HT-29 (cell line): ENCODE data around the gene HYCC2. TPM values are rescaled to one million over a fixed set of nuclear protein-coding genes. Genes with fewer than 3 reads are reported as not detected.
"Not testable (repeated sequence)": the region's sequence is repeated elsewhere in the genome, so short reads cannot be mapped to it uniquely, and the experiment has no call there.

Source experiments
- DNase-seq: peaks from one replicate; pipeline ENCODE4 v3.0.0-alpha.2; 2015; ENCODE audit warnings: low spot score
- total RNA-seq: library from RNA; depleted of rRNA; stranded (reverse); fragments of >200 nt; shearing (Covaris generic); gene quantifications from 2 replicates; pipeline ENCODE4 v1.2.3, GENCODE V29; 2014

Gene HYCC2
- total RNA-seq, 1 experiment from 2014 or later = 4.0 TPM

DNA sequence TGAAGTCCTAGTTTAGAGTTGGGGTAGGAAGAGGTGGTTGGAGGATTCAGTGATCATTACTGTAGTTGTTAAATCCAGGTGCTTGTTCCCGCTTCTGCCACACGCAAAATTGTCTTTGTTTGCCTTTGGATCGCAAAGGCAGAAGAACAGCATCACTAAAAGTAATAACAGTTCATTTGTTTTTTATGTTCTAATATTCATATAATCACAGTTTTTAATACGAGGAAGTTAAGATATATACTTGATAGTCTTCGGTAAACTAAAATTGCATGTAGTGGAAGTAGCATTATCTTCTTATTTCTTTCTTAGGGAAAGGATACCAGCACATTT, 695 bp upstream of the HYCC2 start:
- no peak for DNase-seq

DNA sequence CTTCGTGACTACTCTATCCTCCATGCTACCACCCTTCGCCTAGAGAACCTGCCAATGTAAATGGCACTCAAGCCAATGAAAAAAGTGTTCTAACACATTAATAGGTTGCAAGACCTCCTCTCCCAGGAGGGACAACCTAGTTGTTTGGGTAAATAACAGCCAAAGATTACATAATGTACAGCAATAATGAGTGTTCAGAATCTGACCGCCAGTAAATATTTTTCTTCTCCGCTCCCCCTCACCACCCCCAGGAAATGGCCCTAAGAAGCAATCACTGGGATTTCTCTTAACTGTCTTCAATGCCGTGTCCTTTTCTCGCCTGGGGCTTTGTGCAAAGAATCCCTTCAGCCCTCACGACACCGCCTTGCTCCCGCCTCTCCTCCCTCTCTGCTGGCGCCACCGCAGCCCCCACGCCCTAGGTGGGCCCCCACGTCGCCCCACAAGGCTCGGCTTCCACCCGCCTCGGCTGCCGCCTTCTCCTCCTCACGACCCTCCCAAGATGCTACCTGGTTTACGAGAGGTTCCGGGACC, 458 bp downstream of the HYCC2 start:
- DNase-seq = peak; percentile 52

DNA sequence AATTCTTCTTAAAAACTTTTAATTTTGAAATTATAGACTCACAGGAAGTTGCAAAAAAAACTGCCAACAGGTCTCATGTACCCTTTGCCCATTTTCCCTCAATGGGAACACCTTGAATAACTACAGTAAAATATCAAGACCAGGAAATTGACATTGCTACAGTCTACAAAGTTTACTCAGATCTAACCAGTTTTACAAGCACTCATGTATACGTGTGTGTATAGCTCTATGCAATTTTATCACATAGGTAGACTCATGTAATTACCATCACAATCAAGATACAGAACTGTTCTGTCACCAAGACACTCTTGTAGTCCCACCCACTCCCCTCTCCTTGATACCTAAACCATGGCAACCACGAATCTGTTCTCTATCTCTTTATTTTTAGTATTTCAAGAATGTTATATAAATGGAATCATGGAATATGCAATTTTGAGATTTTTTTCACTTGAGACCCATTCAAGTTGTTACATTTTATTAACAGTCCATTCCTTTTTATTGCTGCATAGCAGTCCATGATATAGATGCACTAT, 6.6 kb downstream of the HYCC2 start:
- no peak for DNase-seq

DNA sequence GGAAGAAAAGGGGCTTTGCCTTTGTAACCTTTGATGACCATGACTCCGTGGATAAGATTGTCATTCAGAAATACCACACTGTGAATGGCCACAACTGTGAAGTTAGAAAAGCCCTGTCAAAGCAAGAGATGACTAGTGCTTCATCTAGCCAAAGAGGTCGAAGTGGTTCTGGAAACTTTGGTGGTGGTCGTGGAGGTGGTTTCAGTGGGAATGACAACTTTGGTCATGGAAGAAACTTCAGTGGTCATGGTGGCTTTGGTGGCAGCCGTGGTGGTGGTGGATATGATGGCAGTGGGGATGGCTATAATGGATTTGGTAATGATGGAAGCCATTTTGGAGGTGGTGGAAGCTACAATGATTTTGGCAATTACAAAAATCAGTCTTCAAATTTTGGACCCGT, 8.0 kb downstream of the HYCC2 start:
- DNase-seq = not testable (repeated sequence)

DNA sequence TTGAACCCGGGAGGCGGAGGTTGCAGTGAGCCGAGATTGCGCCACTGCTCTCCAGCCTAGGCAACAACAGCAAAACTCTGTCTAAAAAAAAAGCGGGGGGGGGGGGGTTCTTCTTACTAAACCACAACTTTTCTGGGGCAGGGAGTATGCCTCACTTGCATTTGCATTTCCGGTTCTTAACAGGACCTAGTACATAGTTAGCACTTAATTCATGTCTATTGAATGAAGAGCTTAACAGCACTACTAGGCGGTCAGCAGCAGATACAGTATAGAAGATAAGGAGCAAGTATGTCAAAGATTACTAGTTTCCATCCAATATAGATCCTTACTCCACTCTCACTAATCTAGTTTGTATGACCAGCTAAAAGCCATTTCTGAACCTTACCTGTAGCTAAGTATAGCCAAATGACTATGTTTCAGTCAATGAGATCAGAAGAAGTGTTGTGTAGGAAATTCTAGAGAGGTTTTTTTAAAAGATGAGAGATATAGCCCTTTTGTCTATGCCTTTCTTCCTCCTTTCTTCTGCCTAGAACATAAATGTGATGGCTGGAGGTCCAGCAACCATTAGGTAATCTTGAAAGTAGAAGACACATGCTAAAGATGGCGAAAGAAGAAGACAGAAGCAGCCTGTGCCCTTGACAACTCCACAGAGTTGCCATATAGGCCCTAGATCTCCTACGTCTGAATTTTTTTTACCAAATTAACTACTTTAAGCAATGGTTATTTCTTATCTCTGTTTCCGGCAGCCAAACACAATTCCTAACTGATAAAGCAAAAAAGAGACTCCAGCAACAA, 11.3 kb downstream of the HYCC2 start:
- DNase-seq = no peak

DNA sequence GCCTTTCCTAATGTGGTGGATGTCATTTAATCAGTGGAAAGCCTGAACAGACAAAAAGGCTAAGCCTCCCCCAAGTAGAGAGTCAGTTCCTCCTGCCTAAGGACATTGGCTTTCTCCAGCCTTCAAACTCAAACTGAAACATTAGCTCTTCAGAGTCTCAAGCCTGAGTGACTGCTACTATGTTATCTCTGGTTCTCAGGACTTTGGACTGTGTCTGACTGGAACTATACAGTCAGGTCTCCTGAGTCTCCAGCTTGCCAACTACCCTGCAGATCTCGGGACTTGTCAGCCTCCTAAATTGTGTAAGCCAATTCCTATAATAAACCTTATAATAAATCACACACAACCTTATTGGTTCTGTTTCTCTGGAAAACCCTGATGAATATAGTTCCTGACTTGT, 12.6 kb downstream of the HYCC2 start:
- DNase-seq = no peak

DNA sequence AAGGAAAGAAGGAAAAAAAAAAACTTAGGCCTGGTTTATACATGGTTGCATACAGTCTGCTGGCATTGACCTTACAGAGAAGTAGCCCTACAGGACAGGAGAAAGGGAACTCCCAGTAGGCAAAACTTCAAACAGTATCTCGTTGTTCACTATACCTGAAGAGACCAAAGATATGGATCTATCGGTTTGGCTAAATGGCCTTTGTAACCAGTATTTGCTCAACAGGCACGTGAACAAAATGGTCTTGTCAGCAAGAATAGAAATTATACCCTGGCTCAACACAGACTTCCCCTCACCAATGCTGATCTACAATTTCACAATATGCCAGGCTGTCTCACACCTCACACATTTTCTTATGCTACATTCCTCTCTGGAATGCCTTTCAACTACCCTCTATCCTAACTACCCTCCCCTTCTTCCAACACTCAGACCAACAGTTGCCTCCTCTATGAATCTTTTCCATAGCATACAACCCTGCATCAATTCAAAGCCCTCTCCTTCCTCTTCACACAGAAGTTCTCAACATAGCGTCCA, 13.7 kb downstream of the HYCC2 start:
- no peak for DNase-seq

DNA sequence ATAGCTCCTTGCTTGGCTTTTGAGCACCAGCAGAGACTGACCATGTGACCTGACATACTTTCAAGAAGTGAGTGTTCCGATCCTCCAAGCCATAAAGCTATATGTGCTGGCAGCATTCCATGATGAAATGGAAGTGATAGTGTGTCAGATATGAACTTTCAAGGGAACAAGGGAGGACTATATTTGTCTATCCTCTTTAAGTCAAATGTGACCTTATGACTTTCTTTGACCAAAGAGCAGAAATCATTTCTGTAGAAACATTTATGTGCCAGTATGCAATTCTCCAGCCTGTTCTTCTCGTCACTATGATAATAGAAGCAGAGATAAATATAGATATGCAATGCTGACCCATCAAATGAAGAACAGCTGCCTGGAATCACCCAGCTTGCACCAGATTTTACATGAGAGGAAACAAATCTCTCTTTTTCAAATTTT, 14.4 kb downstream of the HYCC2 start:
- no peak for DNase-seq

DNA sequence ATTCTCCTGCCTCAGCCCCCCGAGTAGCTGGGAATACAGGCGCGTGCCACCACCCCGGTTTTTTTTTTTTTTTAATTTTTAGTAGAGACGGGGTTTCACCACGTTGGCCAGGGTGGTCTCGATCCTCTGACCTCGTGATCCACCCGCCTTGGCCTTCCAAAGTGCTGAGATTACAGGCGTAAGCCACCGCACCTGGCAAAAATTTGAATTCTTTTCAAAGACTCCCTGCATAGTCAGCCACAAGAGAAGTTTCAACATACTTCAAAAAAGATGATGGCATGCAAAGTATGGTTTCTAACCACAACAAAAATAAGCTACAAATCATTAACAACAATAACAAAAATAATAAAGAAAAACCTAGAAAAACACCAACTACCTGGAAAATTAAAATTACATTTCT, 22.0 kb downstream of the HYCC2 start:
- no peak for DNase-seq

DNA sequence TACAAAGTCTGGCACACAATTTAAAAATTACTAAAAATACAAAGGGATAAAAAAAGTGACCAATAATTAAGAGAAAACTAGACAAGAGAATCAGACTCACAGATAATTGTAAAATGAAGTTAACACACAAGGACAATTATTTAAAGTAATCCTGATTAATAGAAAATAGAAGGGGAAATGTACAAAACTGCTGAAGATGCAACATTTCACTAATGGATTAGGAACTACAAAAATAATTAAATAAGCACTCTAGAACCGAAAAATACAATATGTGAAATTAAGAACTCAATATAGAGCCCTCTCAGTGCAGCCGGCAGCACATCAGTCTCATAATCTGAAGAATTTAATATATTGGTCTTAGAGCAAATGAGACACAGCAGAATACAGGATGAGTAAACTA, 24.6 kb downstream of the HYCC2 start:
- DNase-seq = no peak

DNA sequence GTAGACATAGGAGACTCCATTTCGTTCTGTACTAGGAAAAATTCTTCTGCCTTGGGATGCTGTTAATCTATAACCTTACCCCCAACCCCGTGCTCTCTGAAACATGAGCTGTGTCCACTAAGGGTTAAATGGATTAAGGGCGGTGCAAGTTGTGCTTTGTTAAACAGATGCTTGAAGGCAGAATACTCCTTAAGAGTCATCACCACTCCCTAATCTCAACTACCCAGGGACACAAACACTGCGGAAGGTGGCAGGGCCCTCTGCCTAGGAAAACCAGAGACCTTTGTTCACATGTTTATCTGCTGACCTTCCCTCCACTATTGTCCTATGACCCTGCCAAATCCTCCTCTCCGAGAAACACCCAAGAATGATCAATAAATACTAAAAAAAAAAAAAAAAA, 28.4 kb downstream of the HYCC2 start:
- DNase-seq = not testable (repeated sequence)

DNA sequence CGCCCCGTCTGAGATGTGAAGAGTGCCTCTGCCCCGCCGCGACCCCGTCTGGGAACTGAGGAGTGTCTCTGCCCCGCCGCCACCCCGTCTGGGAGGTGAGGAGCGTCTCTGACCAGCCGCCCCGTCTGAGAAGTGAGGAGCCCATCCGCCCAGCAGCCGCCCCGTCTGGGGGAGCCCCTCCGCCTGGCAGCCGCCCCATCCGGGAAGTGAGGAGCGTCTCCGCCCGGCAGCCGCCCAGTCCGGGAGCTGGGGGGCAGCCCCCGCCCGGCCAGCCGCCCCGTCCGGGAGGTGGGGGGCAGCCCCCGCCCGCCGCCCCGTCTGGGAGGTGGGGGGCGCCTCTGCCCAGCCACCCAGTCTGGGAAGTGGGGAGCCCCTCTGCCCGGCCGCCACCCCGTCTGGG, 29.0 kb downstream of the HYCC2 start:
- not testable (repeated sequence) for DNase-seq

DNA sequence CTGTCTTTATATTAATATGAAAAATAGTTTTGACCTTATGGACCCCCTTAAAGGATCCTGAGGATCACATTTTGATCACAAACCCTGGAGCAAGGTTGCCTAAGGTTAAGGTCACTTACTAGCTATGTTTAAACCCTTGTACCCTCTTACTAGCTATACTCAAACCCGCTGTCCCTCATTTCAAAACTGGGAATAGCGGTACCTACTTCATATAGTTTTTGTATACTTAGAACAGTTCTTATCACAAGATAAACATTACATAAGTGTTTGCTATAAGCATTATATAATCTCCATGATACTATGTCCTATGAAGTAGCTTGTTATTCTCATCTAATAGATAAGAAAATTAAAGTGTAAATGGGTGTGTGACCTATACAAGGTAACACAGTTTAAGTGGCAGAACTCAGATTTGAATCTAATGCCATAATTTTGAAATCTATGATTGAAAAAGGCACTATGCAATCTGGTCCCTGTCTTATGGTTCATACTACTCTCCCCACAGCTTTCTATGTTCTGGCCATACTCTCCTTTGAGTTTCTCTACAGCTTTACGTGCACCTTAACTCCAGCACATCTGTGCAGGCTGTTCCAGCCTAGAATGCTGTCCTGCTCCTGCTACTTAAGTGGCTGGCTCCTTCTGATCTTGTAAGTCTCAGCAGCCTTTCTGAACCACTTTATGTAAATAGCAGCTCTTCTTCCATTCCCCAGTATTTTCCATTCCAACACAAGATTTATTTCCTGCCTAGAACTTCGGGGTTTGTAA, 30.4 kb downstream of the HYCC2 start:
- no peak for DNase-seq

DNA sequence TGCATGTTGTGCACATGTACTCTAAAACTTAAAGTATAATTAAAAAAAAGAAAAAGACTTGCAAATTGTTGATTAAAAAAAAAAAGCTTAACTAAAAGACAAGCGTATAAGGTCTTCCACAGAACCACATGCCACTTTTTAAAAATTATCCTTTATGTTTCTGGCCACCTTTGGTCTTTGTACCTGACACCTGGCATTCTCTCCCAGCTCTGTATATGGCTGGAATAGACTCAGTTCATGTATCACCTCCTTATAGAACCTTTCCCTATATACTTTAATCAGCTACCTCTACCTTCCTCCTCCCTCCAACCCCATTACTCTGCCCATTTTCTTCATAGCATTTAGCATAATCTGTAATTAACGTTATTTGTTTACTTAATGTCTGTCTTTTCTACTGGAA, 32.6 kb downstream of the HYCC2 start:
- no peak for DNase-seq

DNA sequence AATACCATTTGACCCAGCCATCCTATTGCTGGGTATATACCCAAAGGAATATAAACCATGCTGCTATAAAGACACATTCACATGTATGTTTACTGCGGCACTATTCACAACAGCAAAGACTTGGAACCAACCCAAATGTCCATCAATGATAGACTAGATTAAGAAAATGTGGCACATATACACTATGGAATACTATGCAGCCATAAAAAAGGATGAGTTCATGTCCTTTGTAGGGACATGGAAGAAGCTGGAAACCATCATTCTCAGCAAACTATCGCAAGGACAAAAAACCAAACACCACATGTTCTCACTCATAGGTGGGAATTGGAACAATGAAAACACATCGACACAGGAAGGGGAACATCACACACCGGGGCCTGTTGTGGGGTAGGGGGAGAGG, 33.1 kb downstream of the HYCC2 start:
- DNase-seq = not testable (repeated sequence)

DNA sequence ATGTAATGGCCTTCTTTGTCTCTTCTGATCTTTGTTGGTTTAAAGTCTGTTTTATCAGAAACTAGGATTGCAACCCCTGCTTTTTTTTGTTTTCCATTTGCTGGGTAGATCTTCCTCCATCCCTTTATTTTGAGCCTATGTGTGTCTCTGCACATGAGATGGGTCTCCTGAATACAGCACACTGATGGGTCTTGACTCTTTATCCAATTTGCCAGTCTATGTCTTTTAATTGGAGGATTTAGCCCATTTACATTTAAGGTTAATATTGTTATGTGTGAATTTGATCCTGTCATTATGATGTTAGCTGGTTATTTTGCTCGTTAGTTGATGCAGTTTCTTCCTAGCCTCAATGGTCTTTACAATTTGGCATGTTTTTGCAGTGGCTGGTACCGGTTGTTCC, 37.1 kb downstream of the HYCC2 start:
- not testable (repeated sequence) for DNase-seq

DNA sequence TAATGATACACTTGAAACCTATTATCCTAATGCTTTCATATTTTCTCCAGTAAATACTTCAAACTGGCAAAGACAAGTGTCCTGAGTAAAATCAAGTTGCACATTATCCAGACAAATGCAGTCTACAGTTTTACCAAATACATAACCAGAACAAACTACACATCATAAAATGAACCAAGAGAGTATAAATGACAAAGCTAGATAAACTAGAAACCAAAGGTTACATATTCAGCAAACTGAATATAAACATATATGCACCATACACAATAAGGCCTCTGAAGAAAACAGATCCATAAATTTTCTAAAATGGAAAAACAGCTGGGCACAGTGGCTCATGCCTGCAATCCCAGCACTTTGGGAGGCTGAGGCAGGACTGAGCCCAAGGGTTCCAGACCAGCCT, 47.0 kb downstream of the HYCC2 start:
- no peak for DNase-seq

DNA sequence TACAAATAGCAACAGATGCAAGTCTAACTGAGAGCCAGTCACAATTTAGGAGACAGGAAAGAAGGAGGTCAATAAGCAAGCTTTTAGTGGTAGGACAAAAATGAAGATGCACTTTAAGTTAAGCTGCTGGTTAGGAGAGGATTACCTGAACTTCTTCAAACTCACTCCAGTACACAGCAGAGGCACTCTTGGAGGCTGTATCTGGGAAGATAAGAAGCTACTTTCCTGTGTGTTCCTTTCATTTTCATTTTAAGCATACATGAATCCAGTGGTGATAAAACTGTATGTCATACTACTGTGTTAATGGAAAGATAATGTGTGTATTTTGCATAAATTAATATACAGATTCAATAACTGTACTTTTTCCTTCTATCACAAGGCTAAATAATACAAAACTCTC, 49.6 kb downstream of the HYCC2 start:
- DNase-seq = no peak
